ENCODE data around the gene N4BP2. TPM values are rescaled to one million over a fixed set of nuclear protein-coding genes. Genes with fewer than 3 reads are reported as not detected.

The N4BP2 gene
- total RNA-seq, 4 donors from 2014 or later = 7.8 to 23.7 (median 10.3) TPM

GRCh38 chr4:40053161-40053560, 3.5 kb upstream of the N4BP2 start:
- no peaks in the 10 kb centered on the region for H3K9me3 ChIP-seq
- no peak for TF ChIP-seq POLR2A (IDR thresholded peaks at IDR 0.05)
- no peak for DNase-seq (ENCODE audit: low spot score in 2 of 2)

GRCh38 chr4:40055511-40055862, 1.2 kb upstream of the N4BP2 start:
- no peaks in the 10 kb centered on the region for H3K27me3 ChIP-seq
- no peaks in the 10 kb centered on the region for H3K9me3 ChIP-seq
- no peak for TF ChIP-seq EP300 (IDR thresholded peaks at IDR 0.05)
- TF ChIP-seq POLR2AphosphoS5 (IDR thresholded peaks at IDR 0.05) = no peak
- no peak for TF ChIP-seq POLR2A (IDR thresholded peaks at IDR 0.05)
- TF ChIP-seq, protein P1, sequence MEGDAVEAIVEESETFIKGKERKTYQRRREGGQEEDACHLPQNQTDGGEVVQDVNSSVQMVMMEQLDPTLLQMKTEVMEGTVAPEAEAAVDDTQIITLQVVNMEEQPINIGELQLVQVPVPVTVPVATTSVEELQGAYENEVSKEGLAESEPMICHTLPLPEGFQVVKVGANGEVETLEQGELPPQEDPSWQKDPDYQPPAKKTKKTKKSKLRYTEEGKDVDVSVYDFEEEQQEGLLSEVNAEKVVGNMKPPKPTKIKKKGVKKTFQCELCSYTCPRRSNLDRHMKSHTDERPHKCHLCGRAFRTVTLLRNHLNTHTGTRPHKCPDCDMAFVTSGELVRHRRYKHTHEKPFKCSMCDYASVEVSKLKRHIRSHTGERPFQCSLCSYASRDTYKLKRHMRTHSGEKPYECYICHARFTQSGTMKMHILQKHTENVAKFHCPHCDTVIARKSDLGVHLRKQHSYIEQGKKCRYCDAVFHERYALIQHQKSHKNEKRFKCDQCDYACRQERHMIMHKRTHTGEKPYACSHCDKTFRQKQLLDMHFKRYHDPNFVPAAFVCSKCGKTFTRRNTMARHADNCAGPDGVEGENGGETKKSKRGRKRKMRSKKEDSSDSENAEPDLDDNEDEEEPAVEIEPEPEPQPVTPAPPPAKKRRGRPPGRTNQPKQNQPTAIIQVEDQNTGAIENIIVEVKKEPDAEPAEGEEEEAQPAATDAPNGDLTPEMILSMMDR (IDR thresholded peaks at IDR 0.05) = no peak
- under 1% methylated on average over 5 of the region's 5 CpGs for WGBS
- H3K4me1 ChIP-seq = peaks cover 34% of the 10 kb centered on the region
- H3K27ac ChIP-seq = peak overlapping the region; percentile 99
- H3K36me3 ChIP-seq = no peaks in the 10 kb centered on the region
- H3K4me3 ChIP-seq = peak overlapping the region; percentile 81
- no peak for DNase-seq (ENCODE audit: low spot score in 2 of 2)

More at GRCh38 chr4:40053161-40053560, 3.5 kb upstream of the N4BP2 start:
- Histone ChIP-seq H3K27ac (no peak overlapping the region), H3K36me3 (no peaks in the 10 kb centered on the region), H3K4me3 (no peak overlapping the region), H3K27me3 (no peaks in the 10 kb centered on the region), H3K4me1 (peaks cover 25% of the 10 kb centered on the region)
- WGBS = 80% methylated on average over 5 of the region's 5 CpGs

GRCh38 chr4:40055863-40056715, 561 bp upstream of the N4BP2 start:
- DNase-seq (ENCODE audit: low spot score in 2 of 2) = peak; percentile 83 to 87
- H3K27ac ChIP-seq = peak overlapping the region; percentile 99
- no peaks in the 10 kb centered on the region for H3K36me3 ChIP-seq
- peak overlapping the region; percentile 81 for H3K4me3 ChIP-seq
- peaks cover 31% of the 10 kb centered on the region for H3K4me1 ChIP-seq
- 0% methylated on average over 50 of the region's 86 CpGs for whole genome bisulfite sequencing
- TF ChIP-seq, protein P1 (IDR thresholded peaks at IDR 0.05) = no peak
- TF ChIP-seq POLR2A (IDR thresholded peaks at IDR 0.05) (peak in 1 of 2 donors; percentile 56), POLR2AphosphoS5 (IDR thresholded peaks at IDR 0.05) (no peak), EP300 (IDR thresholded peaks at IDR 0.05) (no peak)
- no peaks in the 10 kb centered on the region for H3K9me3 ChIP-seq
- no peaks in the 10 kb centered on the region for H3K27me3 ChIP-seq

- Histone ChIP-seq H3K4me1 (peaks cover 28% of the 10 kb centered on the region), H3K27me3 (no peaks in the 10 kb centered on the region), H3K4me3 (peak overlapping the region; percentile 81), H3K36me3 (no peaks in the 10 kb centered on the region), H3K9me3 (no peaks in the 10 kb centered on the region), H3K27ac (peak overlapping the region; percentile 99)
- WGBS = 0% methylated on average over 13 of the region's 13 CpGs
- DNase-seq (ENCODE audit: low spot score in 2 of 2) = peak; percentile 86 to 88
- TF ChIP-seq POLR2A (IDR thresholded peaks at IDR 0.05) (peak in 1 of 2 donors; percentile 26), EP300 (IDR thresholded peaks at IDR 0.05) (no peak), POLR2AphosphoS5 (IDR thresholded peaks at IDR 0.05) (no peak)
- TF ChIP-seq, protein P1 (IDR thresholded peaks at IDR 0.05) = no peak
These were observed 989 bp downstream of the N4BP2 start for GRCh38 chr4:40057586-40058091.

- Histone ChIP-seq H3K9me3 (no peaks in the 10 kb centered on the region), H3K4me1 (peaks cover 28% of the 10 kb centered on the region), H3K27me3 (no peaks in the 10 kb centered on the region), H3K36me3 (no peaks in the 10 kb centered on the region), H3K4me3 (peak overlapping the region; percentile 81), H3K27ac (peak overlapping the region; percentile 99)
- DNase-seq (ENCODE audit: low spot score in 2 of 2) = no peak
- WGBS = under 1% methylated on average over 9 of the region's 9 CpGs
- TF ChIP-seq POLR2A (IDR thresholded peaks at IDR 0.05) (no peak), EP300 (IDR thresholded peaks at IDR 0.05) (no peak), POLR2AphosphoS5 (IDR thresholded peaks at IDR 0.05) (no peak)
- TF ChIP-seq, protein P1 (IDR thresholded peaks at IDR 0.05) = no peak
These were observed 1.5 kb downstream of the N4BP2 start for GRCh38 chr4:40058121-40058520.

Measured in suprapubic skin (tissue), 4 donors.